ENCODE measurements around the gene YTHDF1. TPM values are rescaled to one million over a fixed set of nuclear protein-coding genes. Genes with fewer than 3 reads are reported as not detected.

Gene YTHDF1
- total and polyA plus RNA-seq, 2 of the 8 experiments (the other 6 are each of a cell fraction or from before 2014, with no cell fraction given): 32.8 to 66.0 TPM

DNA sequence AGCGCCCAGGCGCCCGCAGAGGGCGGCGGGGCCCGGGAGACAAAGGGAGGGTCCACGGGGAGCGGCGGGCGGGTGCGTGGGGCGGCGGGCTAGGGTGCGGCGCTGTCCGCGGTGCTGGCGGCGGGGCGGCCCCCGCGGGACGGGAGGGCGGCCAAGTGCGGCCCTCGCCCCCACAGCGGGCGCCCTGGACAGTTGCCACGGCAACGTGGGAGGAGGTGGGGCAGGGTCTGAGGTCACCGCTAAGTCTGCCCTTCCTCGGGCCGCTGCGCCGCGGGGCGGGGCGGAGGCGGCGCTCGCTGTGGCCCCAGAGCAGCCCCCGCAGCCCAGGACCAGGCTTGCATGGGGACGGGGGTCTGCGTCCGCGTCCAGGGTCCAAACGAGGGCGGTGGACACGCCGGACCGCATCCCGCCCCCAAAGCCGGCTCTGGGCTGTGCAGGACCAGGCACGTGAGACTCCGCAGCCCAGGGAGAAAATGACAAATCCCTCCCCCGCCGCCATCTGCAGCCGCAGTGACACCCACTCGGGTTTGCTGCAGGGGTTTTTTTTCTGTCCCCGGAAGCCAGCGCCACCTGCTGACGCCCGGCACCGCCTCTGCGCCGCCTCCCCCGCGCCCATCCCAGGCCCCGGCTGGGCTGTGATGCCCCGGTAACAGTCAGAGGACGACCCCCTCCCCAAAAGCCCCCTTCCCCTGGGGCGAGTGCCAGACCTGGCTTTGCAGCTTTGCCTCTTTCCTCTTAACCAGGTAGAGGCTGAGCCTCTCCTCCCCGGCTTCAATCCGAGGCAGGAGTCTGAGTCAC, 36.8 kb downstream of the YTHDF1 start (continued):
- TF ChIP-seq CHD7 (IDR thresholded peaks at IDR 0.05; ENCODE audit: insufficient replicate concordance, low read length) (no peak), CTCF (IDR thresholded peaks at IDR 0.05; ENCODE audit: control extremely low read depth in 1 of 3, insufficient read depth in 1 of 3, low read depth in 1 of 3, low read length in 3 of 3) (peak in 2 of 3 experiments; percentile 21 to 40; a peak in 3 of 4 replicates), SP1 (IDR thresholded peaks at IDR 0.05; ENCODE audit: low read depth, low read length) (no peak), MAX (IDR thresholded peaks at IDR 0.05) (0 out of 2 replicates have a peak, but pooled peaks have one; percentile 5), SIN3A (conservative IDR thresholded peaks at IDR 0.05 in 1 of 2, IDR thresholded peaks at IDR 0.05 in 1 of 2; ENCODE audit: low read depth in 1 of 2, low read length in 2 of 2) (peak in 1 of 2 experiments; percentile 25; a peak in 1 of 4 replicates)

All from H1 (cell line).